HG03460 (cell line): ENCODE data around the gene FAM221B.

Experiments
- ATAC-seq: cut with Tn5 transposase; IDR thresholded peaks from one replicate; pipeline ENCODE4 v1.9.1; 2021; ENCODE audit not compliant: unreplicated experiment

FAM221B gene, protein sequence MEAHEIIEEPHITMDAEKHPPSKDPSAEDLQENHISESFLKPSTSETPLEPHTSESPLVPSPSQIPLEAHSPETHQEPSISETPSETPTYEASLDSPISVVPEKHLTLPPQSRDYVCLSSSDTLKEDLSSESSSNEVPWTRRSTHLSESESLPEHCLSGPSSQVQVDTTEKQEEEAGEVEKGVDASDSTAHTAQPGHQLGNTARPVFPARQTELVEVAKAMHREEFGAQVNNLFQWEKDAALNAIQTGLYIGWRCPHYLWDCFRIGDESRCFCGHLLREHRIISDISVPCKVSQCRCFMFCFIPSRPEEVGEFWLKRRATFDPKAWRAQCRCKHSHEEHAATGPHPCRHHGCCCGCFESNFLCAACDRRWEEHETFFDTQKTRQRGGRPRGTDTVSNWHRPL

GRCh38 chr9:35828716-35829083, at the start of gene FAM221B:
FAM221B (minus strand) TSS chr9:35828732; CDS start chr9:35826161, 2,571 bp downstream.
- no peak for ATAC-seq

DNA sequence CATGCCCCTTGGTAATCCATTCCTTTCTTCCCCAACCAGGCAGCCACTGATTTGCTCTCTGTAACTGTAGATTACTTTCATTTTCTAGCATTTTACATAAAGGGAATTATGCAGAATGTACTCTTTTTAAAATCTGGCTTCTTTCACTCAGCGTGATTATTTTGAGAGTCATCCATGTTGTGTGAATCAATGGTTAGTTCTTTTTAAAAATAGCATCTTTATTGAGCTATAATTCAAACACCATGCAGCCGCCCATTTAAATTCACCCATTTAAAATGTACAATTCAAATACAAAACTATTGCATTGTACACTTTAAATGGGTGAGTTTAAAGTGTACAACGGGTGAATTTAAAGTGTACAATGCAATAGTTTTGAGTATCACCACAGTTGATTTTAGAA, 44.0 kb upstream of the FAM221B start:
- no peak for ATAC-seq

DNA sequence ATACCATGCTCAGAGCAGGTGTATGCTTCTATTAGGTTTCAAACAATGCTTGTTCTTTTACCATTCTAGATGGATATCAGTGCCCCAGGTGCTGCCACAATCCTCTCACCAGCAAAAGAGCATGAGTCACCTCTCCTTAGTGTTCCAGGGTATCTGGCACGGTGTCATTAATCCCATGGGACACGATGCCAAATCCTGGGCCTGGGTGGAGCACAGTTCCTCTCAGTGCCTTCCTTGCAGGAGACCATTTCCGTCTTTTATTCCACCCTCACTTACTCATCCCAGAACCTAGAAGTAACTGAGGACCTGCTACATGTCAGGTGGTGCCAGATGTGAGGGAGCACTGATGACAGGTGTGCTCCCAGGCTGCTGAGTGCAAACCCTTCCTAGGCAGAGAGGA, 43.0 kb upstream of the FAM221B start:
- ATAC-seq, result no peak

DNA sequence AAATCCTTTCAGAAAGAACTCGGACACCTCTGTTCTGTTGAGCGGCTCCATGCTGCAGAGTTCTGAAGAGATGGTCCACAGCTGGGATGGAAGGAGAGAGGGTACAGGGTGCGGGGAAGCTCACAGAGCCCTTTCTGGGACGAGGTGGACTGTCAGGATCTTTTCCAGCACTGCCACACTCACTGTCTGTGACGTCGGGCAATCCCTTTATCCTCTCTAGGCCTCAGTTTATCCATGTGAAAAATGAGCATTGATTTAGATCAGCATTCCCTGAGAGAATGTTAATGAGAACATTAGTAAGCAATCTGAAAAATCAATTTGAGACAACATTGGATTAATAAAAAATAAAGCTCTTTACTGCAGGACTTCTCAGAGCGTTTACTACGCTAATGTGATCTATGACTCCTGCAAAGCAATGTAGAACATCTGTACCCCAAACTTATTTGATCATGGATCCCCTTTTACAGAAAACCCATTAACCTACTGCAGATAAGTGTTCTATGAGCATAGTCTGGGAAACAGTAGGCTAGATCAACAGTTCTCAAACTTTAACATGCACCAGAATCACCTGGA, 41.9 kb upstream of the FAM221B start, which contains the start of gene OR13J1:
OR13J1 (minus strand) TSS at position 51 of the 573 bp plus-strand sequence; CDS start at position 51, 0 bp downstream.
- ATAC-seq, result no peak

GRCh38 chr9:35869621-35870216, 41.2 kb upstream of the FAM221B start:
- no peak for ATAC-seq

GRCh38 chr9:35868933-35869332, 40.4 kb upstream of the FAM221B start:
- no peak for ATAC-seq

- no peak for ATAC-seq
Measured at GRCh38 chr9:35867538-35867937, 39.0 kb upstream of the FAM221B start.

DNA sequence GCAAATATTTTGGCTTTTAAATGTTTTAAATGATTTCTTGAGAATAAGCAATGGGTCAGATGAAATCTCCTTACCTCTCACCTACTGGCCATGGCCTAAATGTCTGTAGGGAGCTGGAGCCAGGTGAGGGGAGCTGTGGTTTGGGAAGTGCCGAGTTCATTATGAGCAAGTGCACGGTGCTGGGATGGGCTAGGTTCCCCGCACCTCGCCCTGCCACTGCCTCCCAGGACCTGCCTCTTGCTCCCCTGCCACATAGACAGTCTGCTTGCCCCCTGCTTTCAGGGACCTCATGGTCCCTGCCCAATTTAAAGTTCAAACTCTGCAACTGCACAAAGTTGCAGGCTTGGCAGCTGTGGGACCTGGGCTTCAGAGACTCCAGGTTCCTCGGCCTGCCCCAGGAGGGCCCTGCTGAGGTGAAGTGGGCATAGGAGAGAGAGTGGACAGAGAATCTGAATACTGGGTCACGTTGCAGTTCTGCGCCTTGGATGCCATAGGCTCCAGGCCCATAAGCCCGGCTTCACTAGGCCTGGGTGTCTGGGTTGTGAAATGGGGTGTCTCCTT, 36.2 kb upstream of the FAM221B start:
- ATAC-seq, result no peak

- ATAC-seq, result no peak
Measured at GRCh38 chr9:35863583-35863982, 35.1 kb upstream of the FAM221B start.

DNA sequence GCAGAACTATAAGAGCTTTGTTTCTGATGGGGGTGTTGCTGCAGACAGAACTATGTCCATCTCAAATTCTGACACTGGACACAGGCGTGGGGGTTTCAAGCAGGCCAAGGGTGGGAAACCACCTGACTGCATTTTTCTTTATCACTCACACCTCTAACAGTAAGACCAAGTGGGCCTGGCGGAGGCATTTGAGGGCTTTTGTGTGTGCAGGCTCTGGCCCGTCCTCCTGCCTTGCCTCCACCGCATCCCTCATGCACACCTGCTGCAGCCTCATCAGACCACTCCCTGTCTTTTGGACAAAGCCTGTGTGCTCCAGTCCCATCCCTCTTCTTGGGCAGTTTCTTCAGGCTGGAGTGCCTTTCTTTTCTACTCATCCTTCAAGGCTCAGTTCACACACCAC, 33.8 kb upstream of the FAM221B start:
- ATAC-seq, result no peak

- ATAC-seq, result no peak
Measured at GRCh38 chr9:35861161-35861897, 32.8 kb upstream of the FAM221B start.

DNA sequence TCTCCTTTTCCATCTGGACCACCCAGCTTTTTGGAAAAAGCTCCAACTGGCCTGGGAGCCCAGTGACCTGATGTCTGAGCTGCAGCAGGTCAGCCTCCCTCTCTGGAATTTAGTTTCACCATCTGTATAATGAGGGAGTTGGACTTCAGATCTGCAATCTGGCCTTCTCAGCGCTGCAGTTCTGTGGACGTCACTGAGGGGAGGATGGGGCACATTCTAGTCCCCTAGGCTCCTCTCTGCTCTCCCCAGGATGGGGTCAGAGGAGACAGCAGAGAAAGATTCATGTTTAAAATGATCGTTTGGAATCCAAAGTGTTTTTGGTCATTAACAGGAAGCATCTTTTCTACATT, 31.4 kb upstream of the FAM221B start:
- no peak for ATAC-seq

DNA sequence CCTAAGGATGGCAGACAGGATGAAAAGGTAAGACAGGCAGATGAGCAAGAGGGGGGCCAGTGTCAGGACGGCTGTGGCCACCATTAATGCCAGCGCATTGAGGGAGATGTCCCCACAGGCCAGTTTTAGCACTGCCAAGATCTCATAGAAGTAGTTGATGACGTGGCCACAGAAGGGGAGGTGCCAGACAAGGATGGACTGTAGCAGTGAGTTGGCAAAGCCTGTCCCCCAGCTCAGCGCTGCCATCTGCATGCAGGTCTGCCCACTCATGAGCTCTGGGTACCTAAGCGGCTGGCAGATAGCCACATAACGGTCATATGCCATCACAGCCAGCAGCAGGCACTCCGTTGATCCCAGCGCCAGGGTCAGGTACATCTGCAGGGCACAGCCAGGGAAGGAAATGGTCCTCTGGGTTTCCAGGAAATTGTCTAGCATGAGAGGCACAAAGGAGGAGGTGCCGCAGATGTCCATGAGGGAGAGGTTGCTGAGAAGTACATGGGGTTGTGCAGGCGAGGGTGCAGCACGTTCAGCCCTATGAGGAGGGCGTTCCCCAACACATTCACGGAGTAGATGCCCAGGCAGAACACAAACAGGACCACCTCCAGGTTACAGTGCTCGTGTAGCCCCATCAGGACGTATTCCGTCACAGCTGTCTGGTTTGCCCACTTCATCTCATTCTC, 30.9 kb upstream of the FAM221B start:
- no peak for ATAC-seq

DNA sequence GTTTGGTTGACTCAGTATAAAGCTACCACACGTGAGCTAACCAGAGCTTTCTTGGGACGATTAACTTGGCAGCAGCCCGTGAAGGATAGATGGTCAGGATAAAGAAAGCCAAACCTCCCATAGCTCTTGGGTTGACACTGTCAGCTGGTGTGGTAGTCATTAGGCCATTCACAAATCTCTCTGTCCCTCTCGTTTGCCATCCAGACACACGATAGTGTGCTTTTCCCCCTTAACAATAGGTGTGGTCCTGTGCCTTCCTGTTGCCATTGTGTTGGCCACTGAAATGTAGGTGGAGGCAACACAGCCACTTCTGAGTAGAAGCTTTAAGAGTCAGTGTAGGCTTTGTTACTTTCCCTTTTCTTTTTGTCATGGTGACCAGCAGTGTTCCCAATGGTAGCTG, 29.9 kb upstream of the FAM221B start:
- ATAC-seq, result no peak

- ATAC-seq, result no peak
Measured at GRCh38 chr9:35856882-35857281, 28.4 kb upstream of the FAM221B start.

- ATAC-seq, result no peak
Measured at GRCh38 chr9:35856206-35856605, 27.7 kb upstream of the FAM221B start.

- no peak for ATAC-seq
Measured at GRCh38 chr9:35854091-35854762, 25.7 kb upstream of the FAM221B start.

DNA sequence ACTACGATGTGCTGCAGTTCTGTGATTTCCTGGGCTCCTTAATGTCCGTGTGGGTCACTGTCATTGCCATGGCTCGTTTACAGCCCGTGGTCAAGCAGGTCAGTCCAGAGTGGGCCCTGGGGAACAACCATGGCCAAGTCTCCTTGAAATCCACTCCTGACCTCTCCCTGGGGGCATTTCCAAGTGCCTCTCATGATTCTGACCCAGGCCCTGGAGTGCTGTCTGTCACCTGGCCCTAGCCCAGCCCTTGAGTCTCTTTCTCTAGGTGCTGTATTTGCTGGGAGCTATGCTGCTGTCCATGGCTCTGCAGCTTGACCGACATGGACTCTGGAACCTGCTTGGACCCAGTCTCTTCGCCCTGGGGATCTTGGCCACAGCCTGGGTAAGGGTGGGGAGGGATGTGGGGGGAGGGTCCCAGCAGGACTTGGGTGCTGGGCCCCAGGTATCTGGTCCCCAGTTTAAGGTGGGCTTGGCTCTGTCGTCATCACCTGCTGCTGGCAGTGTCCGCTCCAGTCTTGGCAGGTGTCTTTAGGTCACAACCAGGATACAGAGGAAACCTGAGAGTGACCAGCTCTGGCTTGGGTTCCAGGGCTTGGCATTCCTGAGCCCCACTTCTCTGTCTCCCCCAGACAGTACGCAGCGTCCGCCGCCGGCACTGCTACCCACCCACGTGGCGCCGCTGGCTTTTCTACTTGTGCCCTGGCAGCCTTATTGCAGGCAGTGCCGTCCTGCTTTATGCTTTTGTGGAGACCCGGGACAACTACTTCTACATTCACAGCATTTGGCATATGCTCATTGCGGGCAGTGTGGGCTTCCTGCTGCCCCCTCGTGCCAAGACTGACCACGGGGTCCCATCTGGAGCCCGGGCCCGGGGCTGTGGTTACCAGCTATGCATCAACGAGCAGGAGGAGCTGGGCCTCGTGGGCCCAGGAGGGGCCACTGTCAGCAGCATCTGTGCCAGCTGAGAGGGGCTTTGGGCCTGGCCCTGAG, 24.6 kb upstream of the FAM221B start:
- ATAC-seq, result no peak

GRCh38 chr9:35852267-35852815, 23.8 kb upstream of the FAM221B start:
- ATAC-seq, result no peak
